ENCODE results near the gene NELFCD. TPM values are rescaled to one million over a fixed set of nuclear protein-coding genes. Genes with fewer than 3 reads are reported as not detected.

NELFCD gene
- total RNA-seq, 2 donors from 2014 or later, result 47.1 to 64.4 TPM

DNA sequence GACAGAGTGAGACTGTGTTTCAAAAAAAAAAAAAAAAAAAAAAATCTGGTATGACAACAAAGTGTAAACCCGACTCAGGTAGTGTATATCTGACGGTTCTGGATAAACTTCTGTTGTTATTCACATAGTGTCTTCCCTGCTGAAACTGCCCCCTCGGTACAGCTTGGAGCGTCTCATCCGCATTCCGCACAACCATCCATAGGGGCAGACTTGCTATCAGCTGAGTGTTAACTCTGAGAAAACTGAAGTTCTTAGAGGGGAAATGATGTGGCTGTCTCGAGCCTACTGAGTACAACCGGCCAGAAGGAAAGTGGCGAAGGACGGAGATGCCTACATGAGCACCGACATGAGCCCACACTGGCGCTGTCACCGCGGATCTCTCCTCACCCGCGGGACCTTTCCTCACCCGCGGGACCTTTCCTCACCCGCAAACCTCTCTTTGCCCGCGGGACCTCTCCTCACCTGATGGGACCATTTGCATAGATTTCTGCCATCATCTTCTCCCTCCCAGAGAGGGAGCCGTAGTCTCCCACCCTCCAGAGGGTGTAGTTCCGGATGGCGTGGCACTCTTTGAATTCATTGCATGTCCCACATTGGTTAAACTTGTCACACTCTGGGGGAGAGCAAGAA lies 16.2 kb downstream of the NELFCD start:
- no peak overlapping the region for H3K4me3 ChIP-seq
- TF ChIP-seq CTCF (IDR thresholded peaks at IDR 0.05), result no peak
- H3K36me3 ChIP-seq, result peaks cover 15% of the 10 kb centered on the region
- intact Hi-C loops (cut with DNase I), result no loop called here
- H3K27ac ChIP-seq, result no peak overlapping the region
- H3K4me1 ChIP-seq, result no peaks in the 10 kb centered on the region
- no peak for DNase-seq
- no peaks in the 10 kb centered on the region for H3K9me3 ChIP-seq
- no peak overlapping the region for H3K9ac ChIP-seq (ENCODE audit: low read depth in 2 of 2, low read length in 2 of 2)
- H3K27me3 ChIP-seq, result no peaks in the 10 kb centered on the region

DNA sequence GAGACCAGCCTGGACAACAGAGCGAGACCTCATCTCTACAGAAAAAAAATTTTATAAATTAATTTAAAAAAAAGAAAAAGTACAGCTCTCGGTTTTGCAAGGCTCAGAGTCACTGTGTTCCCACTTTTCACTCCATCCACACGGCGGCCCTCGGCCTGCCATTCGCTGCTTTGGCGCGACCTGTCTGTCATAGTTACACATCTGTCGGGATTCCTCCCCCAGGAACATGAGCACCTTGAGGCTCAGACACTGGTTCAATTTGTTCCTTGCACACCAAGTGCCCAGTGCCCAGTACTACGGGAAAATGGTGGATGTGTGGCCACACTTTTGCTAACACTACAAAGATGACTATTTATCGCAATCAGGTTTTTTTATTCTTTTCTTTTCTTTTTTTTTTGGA lies 17.6 kb downstream of the NELFCD start:
- H3K27ac ChIP-seq, result no peak overlapping the region
- H3K4me1 ChIP-seq, result no peaks in the 10 kb centered on the region
- no peak overlapping the region for H3K9ac ChIP-seq (ENCODE audit: low read depth in 2 of 2, low read length in 2 of 2)
- intact Hi-C loops (cut with DNase I), result no loop called here
- H3K4me3 ChIP-seq, result no peak overlapping the region
- no peaks in the 10 kb centered on the region for H3K27me3 ChIP-seq
- no peak for TF ChIP-seq CTCF (IDR thresholded peaks at IDR 0.05)
- DNase-seq, result no peak
- no peaks in the 10 kb centered on the region for H3K9me3 ChIP-seq
- H3K36me3 ChIP-seq, result peaks cover 1% of the 10 kb centered on the region

DNA sequence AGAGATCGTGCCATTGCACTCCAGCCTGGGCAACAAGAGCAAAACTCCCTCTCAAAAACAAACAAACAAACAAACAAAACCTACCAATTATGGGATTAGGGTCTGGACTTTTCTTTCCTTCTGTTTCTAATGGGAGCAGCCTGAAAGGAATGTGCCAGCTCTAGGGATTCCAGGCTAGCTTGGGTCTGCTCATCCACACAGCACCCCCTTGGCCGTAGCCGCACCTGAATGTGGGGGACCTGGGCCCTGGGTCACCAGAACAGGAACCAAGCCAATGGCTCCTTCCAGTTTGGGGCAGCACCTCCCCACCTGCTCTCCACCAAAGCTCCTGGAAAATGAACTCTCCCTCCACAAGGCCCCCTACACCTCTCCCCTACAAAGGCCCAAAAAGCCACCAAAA lies 19.3 kb downstream of the NELFCD start:
- H3K4me1 ChIP-seq, result peaks cover 1% of the 10 kb centered on the region
- DNase-seq, result no peak
- H3K4me3 ChIP-seq, result no peak overlapping the region
- H3K36me3 ChIP-seq, result no peaks in the 10 kb centered on the region
- H3K9ac ChIP-seq (ENCODE audit: low read depth in 2 of 2, low read length in 2 of 2), result no peak overlapping the region
- no peak for TF ChIP-seq CTCF (IDR thresholded peaks at IDR 0.05)
- intact Hi-C loops (cut with DNase I), result no loop called here
- no peak overlapping the region for H3K27ac ChIP-seq
- no peaks in the 10 kb centered on the region for H3K27me3 ChIP-seq
- H3K9me3 ChIP-seq, result no peaks in the 10 kb centered on the region

DNA sequence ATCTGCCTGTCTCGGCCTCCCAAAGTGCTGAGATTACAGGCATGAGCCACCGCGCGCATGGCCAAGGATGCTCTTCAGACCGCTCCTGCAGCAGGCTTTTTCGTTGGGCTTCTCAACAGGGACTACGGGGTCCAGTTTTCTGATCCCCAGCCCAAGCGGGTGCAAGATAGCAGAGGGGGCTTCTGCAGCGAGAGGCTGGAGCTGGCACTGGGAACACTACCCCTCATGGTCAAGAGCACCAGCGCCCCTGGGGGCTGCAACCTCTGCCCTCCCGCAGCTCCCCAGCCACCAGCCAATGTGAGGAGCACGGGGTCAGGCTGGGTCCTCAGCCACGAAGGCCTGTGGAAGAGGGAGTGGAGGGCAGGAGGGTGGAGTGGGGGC lies 20.0 kb downstream of the NELFCD start:
- intact Hi-C loops (cut with DNase I), result no loop called here
- no peak overlapping the region for H3K27ac ChIP-seq
- H3K9ac ChIP-seq (ENCODE audit: low read depth in 2 of 2, low read length in 2 of 2), result no peak overlapping the region
- H3K9me3 ChIP-seq, result no peaks in the 10 kb centered on the region
- H3K27me3 ChIP-seq, result no peaks in the 10 kb centered on the region
- no peak for TF ChIP-seq CTCF (IDR thresholded peaks at IDR 0.05)
- peaks cover 9% of the 10 kb centered on the region for H3K4me1 ChIP-seq
- H3K4me3 ChIP-seq, result no peak overlapping the region
- no peak for DNase-seq
- H3K36me3 ChIP-seq, result no peaks in the 10 kb centered on the region

GRCh38 chr20:59001449-59002171 lies 20.6 kb downstream of the NELFCD start:
- Histone ChIP-seq H3K9ac (ENCODE audit: low read depth in 2 of 2, low read length in 2 of 2) (no peak overlapping the region), H3K4me3 (no peak overlapping the region), H3K9me3 (no peaks in the 10 kb centered on the region), H3K27me3 (no peaks in the 10 kb centered on the region), H3K36me3 (no peaks in the 10 kb centered on the region), H3K27ac (no peak overlapping the region), H3K4me1 (peaks cover 10% of the 10 kb centered on the region)
- intact Hi-C loops (cut with DNase I), result no loop called here
- no peak for TF ChIP-seq CTCF (IDR thresholded peaks at IDR 0.05)
- DNase-seq, result no peak

Data from colonic mucosa (tissue), 4 donors.